ENCODE measurements around the gene FRK.
A peak's percentile ranks its signal among the peaks of the same experiment; 100 is the strongest.
"Not testable (repeated sequence)": the region's sequence is repeated elsewhere in the genome, so short reads cannot be mapped to it uniquely, and the experiment has no call there.

The FRK gene, protein sequence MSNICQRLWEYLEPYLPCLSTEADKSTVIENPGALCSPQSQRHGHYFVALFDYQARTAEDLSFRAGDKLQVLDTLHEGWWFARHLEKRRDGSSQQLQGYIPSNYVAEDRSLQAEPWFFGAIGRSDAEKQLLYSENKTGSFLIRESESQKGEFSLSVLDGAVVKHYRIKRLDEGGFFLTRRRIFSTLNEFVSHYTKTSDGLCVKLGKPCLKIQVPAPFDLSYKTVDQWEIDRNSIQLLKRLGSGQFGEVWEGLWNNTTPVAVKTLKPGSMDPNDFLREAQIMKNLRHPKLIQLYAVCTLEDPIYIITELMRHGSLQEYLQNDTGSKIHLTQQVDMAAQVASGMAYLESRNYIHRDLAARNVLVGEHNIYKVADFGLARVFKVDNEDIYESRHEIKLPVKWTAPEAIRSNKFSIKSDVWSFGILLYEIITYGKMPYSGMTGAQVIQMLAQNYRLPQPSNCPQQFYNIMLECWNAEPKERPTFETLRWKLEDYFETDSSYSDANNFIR

DNA sequence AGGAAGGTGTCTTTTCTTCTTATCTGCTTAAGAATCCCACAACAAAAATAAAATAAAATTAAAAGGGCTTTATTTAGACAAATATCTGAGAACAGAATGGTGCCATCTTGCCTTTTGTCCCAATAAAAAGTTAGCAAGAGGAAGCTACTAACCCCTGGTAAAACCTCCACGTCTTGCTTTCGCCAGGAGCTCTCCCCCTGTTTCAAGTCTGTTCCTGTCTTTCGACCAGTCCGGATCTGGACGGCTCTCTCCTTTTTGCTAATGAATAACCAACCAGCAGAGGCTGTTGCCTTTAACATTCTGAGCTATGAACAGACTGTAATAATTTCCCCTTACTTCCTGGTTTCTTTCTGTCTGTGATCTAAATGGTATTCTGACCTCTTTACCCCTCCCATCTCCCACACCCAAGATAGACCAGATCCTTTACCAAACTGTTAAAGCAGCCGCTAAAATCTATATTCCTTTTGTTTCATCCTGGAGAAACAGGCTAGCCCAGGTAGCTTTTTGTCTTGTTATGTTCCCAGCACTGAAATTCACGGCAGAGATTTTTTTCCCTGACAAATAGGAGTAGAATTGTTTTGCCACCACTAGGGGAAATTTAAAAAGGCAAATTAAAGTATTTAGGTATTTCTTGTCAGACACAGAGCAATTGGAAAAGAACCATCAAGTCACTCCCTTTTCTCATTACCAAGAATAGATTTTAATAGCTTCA is at the start of gene FRK:
TSS of gene FRK (minus strand) at position 320 of the 712 bp plus-strand sequence. CDS start 580 bp downstream, outside the sequence.
- no peak for DNase-seq

DNA sequence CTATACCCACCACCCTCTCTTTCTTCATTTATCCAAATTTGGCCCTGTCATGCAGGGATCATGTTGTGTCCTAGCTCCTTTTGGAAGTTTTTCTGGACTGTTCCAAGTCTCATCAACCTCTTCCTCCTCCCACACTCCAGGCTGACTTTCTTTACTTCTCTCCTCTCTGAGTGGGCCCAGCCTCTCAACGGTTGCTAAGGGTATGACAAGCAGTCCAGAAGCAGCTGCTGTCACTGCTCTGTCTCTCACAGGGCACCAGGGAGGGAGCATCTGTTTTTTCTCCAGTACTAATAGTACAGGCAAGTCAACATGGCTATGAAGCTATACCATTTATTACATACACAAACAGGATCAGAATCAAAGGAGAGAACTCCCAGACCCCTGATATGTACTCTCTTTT is 48.1 kb upstream of the FRK start:
- no peak for DNase-seq

DNA sequence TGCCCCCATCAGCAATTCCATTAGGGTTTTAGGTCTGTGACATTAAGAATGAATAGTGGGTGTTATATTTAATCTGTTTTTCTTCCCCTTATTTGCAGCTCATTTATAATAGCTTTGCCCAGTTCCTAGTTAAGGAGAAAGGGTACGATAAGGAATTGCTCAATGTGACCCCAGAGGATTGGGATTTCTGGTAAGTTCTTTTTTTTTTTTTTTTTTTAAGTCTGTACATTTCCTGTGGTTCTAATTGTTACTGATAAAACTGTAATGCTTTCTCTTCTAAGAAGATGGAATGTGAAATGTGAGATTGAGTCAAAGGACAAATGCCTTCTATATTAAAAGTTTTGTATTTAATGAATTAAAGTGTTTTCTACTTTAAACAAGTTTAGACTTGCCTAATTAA is 45.5 kb upstream of the FRK start:
- DNase-seq = no peak

GRCh38 chr6:116105247-116105646 is 44.6 kb upstream of the FRK start:
- no peak for DNase-seq

GRCh38 chr6:116104636-116105035 is 43.9 kb upstream of the FRK start:
- no peak for DNase-seq

DNA sequence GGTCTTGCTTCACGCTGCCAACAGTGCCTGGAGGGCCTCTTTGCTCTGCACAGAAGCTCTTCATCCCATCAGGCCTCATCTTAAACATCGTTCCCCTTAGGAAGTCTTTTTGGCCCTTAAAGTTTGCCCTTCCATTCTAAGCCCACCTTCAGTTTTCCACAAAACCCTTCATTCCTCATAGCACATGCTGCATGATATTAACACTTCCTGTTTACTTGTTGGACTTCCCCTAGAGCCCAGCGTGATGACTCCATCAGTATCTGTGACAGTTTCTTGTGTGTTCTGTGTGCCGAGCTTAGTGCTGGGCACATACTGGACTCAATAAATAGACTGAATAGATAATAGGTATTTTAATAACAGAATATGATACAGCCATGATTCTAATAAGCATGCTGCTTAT is 42.2 kb upstream of the FRK start:
- no peak for DNase-seq

DNA sequence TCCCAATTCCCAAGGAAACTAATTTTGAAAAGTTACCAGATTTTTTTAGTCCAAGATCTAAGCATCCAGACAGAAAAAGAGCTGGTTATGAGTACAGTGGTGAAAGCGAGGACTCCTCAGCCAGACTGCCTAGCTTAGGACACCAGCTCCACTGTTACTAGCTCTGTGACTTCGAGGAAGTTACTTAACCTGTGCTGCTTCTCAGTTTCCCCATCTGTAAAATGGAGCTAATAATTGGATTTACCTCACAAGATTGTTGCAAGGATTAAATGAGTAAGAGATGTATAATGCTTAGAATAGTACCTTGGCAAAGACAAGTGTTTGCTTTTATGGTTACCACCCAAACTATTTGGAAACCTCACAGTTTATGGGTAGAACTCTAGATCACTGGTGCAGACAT is 41.1 kb upstream of the FRK start:
- DNase-seq = no peak

DNA sequence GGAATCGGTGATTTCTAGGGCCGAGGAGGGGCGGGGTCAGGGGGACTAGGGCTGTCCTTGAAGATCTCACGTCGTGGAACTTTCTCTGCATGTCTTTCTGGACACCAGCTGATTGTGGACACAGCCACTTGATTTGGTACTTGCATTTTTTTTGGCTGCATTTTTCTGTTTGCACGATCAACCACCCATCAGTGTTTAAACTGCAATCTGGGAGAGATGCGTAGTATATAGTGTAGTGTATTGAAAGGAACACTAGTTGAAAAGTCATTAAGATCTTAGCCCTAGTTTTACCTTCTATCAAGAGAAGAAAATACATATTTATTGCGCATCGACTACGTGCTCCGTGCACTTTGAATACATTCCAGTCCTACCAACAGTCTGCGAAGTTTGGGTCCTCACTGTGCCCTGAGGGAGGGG is 40.6 kb upstream of the FRK start:
- DNase-seq = no peak

- DNase-seq = peak; percentile 64
Observed at GRCh38 chr6:116100419-116101301, 40.0 kb upstream of the FRK start, which contains the start of gene NT5DC1. NT5DC1 (plus strand) TSS chr6:116100853; CDS start chr6:116100931, 78 bp downstream.

DNA sequence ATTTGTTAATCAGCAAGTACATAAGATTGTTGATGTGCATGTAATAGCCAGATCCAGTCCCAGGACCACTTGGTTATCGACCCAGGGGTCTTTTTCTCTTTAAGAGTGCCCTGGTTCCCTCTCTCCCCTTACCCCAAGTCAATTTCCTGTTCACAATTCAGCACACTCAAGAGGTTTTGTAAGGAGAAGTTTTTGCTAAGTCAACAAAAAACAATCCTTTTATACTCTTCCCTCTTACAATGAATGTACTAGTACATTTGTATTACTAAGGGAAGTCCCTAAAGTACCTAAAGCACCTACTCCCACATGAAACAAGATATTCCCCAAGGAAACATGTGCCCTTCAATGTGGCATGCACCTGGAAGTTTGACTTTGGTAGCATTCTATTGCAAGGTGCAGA is 38.3 kb upstream of the FRK start:
- no peak for DNase-seq

GRCh38 chr6:116096979-116097816 is 36.5 kb upstream of the FRK start:
- DNase-seq = no peak

DNA sequence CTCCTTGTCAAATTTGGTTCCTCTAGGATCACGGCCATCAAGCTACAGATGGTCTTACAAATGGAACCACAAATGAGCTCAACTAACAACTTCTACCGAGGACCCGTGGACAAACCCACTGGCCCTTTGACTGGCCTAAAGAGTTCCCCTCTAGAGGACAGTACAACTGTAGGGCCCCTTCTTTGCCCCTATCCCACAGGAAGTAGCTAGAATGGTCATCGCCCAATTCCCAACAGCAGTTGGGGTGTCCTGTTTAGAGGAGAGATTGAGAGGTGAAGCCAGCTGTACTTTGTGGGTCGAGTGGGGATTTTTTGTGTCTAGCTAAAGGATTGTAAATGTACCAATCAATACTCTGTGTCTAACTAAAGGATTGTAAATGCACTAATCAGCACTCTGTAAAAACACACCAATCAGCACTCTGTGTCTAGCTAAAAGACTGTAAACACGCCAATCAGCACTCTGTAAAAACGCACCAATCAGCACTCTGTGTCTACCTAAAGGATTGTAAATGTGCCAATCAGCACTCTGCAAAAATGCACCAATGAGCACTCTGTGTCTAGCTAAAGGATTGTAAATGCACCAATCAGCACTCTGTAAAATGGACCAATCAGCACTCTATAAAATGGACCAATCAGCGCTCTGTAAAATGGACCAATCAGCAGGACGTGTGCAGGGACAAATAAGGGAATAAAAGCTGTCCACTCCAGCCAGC is 35.5 kb upstream of the FRK start:
- not testable (repeated sequence) for DNase-seq

DNA sequence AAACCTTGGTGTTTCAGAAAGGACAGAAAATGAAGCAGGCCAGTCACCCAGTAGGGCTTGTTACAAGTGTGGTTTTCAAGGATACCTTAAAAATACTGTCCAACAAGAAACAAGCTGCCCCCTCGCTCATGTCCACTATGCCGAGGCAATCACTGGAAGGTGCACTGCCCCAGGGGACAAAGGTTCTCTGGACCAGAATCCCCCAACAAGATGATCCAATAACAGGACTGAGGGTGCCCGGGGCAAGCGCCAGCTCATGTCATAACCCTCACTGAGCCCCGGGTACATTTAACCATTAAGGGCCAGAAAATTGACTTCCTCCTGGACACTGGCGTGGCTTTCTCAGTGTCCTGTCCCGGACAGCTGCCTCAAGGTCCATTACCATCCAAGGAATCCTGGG is 33.4 kb upstream of the FRK start:
- no peak for DNase-seq

DNA sequence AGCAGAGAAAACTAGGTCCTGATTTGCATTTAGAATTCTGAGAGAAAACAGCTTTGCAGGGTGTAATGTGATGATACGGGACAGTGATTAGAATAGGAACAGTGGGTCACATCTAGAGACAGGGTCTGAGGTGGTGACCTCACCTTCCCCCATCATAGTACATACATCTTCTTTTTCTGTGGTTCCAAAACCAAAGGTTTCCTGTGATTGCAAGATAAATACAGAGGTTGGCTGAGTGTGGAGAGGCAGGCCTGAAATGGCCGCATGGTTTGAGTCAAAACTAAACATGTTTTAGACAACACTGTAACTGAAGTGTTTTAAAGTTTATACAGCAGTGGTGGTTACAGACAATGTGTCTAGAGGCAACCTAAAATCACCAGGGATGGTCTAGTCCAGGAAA is 29.6 kb upstream of the FRK start:
- DNase-seq = no peak

DNA sequence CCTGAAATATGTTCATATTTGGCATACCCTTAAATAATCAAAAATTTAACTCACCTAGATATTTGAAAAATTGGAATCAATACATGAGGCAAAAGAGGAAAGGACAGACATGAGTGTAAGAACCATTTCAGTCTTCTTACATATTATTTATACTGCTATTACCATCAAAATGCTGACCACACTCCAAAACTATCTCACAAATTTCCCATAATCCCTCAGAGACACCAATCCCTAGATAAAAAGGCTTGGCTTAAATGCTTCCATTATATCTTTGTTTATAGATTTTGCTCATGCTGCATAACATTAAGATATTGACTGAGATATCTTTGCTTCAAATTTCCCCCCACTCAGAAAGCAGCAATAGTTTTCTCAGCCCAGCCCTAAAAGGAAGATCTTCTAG is 28.3 kb upstream of the FRK start:
- DNase-seq = no peak

- no peak for DNase-seq
Observed at GRCh38 chr6:116087437-116088027, 26.8 kb upstream of the FRK start.

DNA sequence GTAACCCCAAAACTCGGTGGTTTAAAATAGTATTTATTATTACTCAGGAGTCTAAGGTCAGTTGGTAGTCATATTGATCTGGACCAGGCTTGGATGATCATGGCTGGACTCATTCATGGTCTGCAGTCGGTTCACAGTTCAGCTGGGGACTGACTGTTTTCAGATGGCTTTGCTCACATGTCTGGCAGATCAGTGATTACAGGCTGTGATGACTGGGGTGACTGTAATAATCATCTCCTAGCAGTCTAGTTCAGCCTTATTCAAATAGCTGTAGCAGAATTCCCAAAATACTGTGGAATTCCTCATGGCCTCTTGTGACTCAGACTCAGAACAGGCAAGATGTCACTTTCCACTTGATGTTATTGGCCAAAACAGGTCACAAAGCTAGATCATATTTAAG is 23.6 kb upstream of the FRK start:
- no peak for DNase-seq

DNA sequence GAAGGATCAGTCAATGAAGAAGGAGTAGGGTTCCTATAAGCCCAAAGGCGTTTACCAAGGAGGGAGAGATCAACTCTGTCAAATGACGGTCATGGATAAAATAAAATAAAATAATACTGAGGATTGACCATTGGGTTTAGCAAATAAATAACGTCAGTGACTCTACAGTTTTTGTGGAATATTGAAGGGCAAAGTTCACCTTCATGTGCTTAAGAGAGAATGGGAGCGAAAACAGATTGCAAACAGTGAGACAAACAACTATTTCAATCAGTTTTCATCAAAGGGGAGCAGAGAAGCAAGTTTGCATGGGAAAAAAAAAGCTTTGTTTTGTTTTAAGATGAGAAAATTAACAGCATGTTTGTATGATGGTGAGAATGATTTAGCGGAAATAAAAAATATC is 22.4 kb upstream of the FRK start:
- DNase-seq = no peak

DNA sequence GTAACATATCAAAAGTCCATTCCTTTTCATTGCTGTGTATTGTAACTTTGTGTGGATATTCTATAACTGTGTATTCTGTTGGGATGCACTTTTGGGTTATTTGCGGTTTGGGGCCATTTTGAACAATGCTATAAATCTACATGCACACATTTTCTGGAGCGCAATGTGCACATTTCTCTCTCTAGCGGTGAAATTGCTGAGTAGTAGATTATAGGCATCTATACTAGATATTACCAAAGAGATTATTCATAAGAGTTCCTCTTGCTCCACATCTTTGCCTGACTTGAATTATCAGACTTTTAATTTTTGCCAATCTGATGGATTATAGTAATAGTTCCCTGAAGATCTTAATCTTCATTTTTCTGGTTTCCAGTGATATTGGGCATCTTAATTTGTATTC is 18.3 kb upstream of the FRK start:
- no peak for DNase-seq

- DNase-seq = no peak
Observed at GRCh38 chr6:116078522-116078921, 17.8 kb upstream of the FRK start.

All from NCI-H510A (cell line).